Stomach (tissue), 9 donors: Measurements from ENCODE around the gene BRAP. TPM values are rescaled to one million over a fixed set of nuclear protein-coding genes. Genes with fewer than 3 reads are reported as not detected.

ENCODE experiments used
- DNase-seq, 2 donors: peaks; one replicate each; pipeline versions ENCODE4 v3.0.0 to v3.0.0-alpha.2; 2013 to 2019
- H3K27ac ChIP-seq, 5 donors: fragments of 200-600 bp in 4 of 5; sonication (generic) in 4 of 5; one replicate each; pipeline ENCODE4 v1.5.1; 2013 to 2019; ENCODE audit warnings: mild to moderate bottlenecking in 1 of 5, moderate library complexity in 1 of 5
- H3K27me3 ChIP-seq, 3 donors: fragments of 200-600 bp; sonication (generic); one replicate each; pipeline ENCODE4 v1.5.1; 2017 to 2019; ENCODE audit warnings: mixed run types in 1 of 3
- H3K36me3 ChIP-seq, 4 donors: fragments of 200-600 bp; sonication (generic); 1 replicate in 3 of 4; 2 replicates in 1 of 4; pipeline ENCODE4 v1.5.1; 2016 to 2019
- H3K4me1 ChIP-seq, 4 donors: fragments of 200-600 bp; sonication (generic); one replicate each; pipeline ENCODE4 v1.5.1; 2016 to 2019
- H3K4me3 ChIP-seq, 4 donors: fragments of 200-600 bp; sonication (generic) in 3 of 4; one replicate each; pipeline ENCODE4 v1.5.1; 2016 to 2019; ENCODE audit warnings: mild to moderate bottlenecking in 1 of 4
- H3K9me3 ChIP-seq, 4 donors: fragments of 200-600 bp; sonication (generic); one replicate each; pipeline ENCODE4 v1.5.1; 2016 to 2019
- CTCF ChIP-seq, 7 experiments: fragments of 450-650 bp in 4 of 7; fragments of 200-600 bp in 3 of 7; sonication (generic) in 3 of 7; IDR thresholded peaks; one replicate each; pipeline ENCODE4 v1.5.1; 2016 to 2019; ENCODE audit warnings: antibody characterized with exemption in 7 of 7, control low read depth in 2 of 7, mild to moderate bottlenecking in 1 of 7
- EP300 ChIP-seq: sonication (generic); formaldehyde crosslinking; IDR thresholded peaks from one replicate; pipeline ENCODE4 v1.6.1; 2017; ENCODE audit warnings: antibody characterized with exemption
- POLR2A ChIP-seq, 4 donors: fragments of 450-650 bp; IDR thresholded peaks; one replicate each; pipeline ENCODE4 v1.6.1; 2016; ENCODE audit warnings: antibody characterized with exemption in 4 of 4, control low read depth in 2 of 4, mild to moderate bottlenecking in 1 of 4, moderate library complexity in 1 of 4
- POLR2AphosphoS5 ChIP-seq, 3 donors: sonication (generic); formaldehyde crosslinking; IDR thresholded peaks; one replicate each; pipeline ENCODE4 v1.6.1; 2016; ENCODE audit warnings: antibody characterized with exemption in 3 of 3
- WGBS, 5 donors: extraction: QIAGEN DNeasy Blood & Tissue Kit in 3 of 5; methylation state at CpG; one replicate each; pipeline versions ENCODE4 v1.1.5 to v1.1.7; 2013 to 2018; 5-methylcytosine and 5-hydroxymethylcytosine counted together
- intact Hi-C: fragments of 100-400 bp; cut with DNase I; formaldehyde crosslinking; loops from one replicate; pipeline ENCODE4 v1.15.1; 2023; ENCODE audit warnings: low total_unique reads
- polyA plus RNA-seq, 3 donors: library from polyadenylated mRNA; stranded (reverse); fragments of 200-250 nt; gene quantifications; one replicate each; pipeline ENCODE4 v1.2.3, GENCODE V29; 2013
- total RNA-seq, 5 donors: library from RNA; depleted of rRNA; stranded (reverse); fragments of >200 nt; gene quantifications; one replicate each; pipeline versions ENCODE4 v1.1.0 to v1.2.3, GENCODE V29; 2014 to 2016
- donor health status: healthy with polysubstance abuse.
- donor health status: Bipolar disorder and iron deficiency.
- donor health status: healthy.

The BRAP gene
- total and polyA plus RNA-seq, 8 donors: 5.6 to 43.2 (median 16.6) TPM

DNA sequence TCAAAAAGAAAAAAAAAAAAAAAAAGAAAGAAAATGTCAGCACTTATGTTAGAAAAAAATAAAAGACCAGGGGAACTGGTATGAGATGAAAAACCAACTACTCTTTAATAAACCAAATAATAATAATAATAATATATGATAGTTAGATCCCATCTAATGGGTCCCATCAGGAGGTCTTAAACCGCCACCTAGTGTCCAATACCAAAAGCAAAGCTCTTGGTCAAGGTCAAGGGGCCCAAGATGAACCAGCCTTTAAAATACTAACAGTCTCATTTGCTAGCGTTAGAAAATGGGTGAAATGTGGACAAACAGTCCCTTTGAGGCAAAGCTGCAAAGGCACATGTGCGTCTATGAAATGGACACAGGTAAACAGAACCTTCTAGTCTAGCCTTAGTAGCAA is 12.3 kb downstream of the BRAP start:
- Histone ChIP-seq H3K27me3 (no peaks in the 10 kb centered on the region), H3K36me3 (peaks cover 55 to 100% (median 98%) of the 10 kb centered on the region in 4 donors), H3K27ac (peak overlapping the region in 2 of 5 donors; percentile 23 to 54), H3K9me3 (no peaks in the 10 kb centered on the region), H3K4me1 (peaks cover 0 to 9% (median 0%) of the 10 kb centered on the region in 4 donors), H3K4me3 (no peak overlapping the region)
- peak in 1 of 2 donors; percentile 39 for DNase-seq
- TF ChIP-seq POLR2A (IDR thresholded peaks at IDR 0.05) (no peak), CTCF (IDR thresholded peaks at IDR 0.05) (peak in 2 of 7 experiments; percentile 11 to 29)
- WGBS, 5 donors: 84 to 91% (median 88%) methylated on average over 3 of the region's 3 CpGs
- intact Hi-C loops: no loop called here

- TF ChIP-seq POLR2A (IDR thresholded peaks at IDR 0.05) (no peak), EP300 (no peak), CTCF (IDR thresholded peaks at IDR 0.05) (no peak), POLR2AphosphoS5 (IDR thresholded peaks at IDR 0.05) (no peak)
- H3K27ac ChIP-seq: no peak overlapping the region
- WGBS, 5 donors: 74 to 84% (median 75%) methylated on average over 10 of the region's 10 CpGs
- no peaks in the 10 kb centered on the region for H3K27me3 ChIP-seq
- DNase-seq: peak in 1 of 2 donors; percentile 3
- H3K9me3 ChIP-seq: no peaks in the 10 kb centered on the region
- intact Hi-C loops: no loop called here
- no peak overlapping the region for H3K4me3 ChIP-seq
- H3K4me1 ChIP-seq: peaks cover 0 to 9% (median 0%) of the 10 kb centered on the region in 4 donors
- H3K36me3 ChIP-seq: peaks cover 50 to 100% (median 97%) of the 10 kb centered on the region in 4 donors
These were observed 12.9 kb downstream of the BRAP start for GRCh38 chr12:111672822-111673381.

DNA sequence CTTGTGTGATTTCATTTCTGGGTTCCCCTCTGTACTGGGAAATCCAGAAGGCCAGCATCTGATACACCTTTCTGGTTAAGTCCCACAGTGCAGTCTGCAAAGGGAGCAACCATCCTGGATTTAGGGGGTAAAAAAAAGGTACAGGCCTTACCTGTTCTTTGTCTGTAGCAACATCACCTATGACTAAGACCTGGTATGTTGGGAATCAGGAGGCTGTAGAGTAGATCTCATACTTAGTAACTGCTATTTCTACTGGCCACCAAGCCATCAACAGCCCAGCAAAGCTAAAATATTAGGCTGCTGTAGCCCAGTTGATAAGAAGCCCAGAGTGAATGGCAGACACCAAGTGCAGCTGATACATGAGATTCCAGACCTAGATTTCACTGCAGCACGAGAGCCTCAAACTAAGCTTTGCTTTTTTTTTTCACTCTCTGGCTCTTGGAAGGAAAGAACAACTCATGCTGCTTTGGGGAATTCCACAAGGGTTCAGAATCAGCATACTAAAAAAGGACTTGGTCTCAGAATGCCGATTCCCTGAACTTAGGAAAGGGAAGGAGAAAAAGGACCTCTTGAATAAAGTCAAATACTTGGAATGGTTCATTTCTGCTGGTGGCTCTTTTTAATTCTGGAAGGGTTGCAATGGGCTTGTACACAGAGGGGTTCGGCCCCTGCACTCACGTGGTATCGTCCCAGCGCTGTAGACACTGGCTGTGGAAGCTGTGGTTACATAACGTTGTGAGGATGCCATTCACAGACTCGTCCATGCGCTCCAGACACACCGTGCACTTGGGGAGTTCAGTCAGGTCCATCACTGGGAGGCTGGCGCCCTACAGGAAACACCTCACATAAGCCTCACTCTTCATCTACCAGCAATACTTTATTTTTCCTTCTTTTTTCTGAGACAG is 20.5 kb downstream of the BRAP start:
- DNase-seq: no peak
- WGBS, 5 donors: 76 to 90% (median 85%) methylated on average over 10 to 11 of the region's 11 CpGs
- H3K36me3 ChIP-seq: peaks cover 22 to 100% (median 96%) of the 10 kb centered on the region in 4 donors
- peak overlapping the region in 1 of 5 donors; percentile 32 for H3K27ac ChIP-seq
- intact Hi-C loops: no loop called here
- peaks cover 0 to 6% (median 0%) of the 10 kb centered on the region in 4 donors for H3K4me1 ChIP-seq
- TF ChIP-seq CTCF (IDR thresholded peaks at IDR 0.05) (no peak), EP300 (no peak), POLR2A (IDR thresholded peaks at IDR 0.05) (no peak), POLR2AphosphoS5 (IDR thresholded peaks at IDR 0.05) (no peak)
- no peak overlapping the region for H3K4me3 ChIP-seq
- no peaks in the 10 kb centered on the region for H3K27me3 ChIP-seq
- H3K9me3 ChIP-seq: no peaks in the 10 kb centered on the region

DNA sequence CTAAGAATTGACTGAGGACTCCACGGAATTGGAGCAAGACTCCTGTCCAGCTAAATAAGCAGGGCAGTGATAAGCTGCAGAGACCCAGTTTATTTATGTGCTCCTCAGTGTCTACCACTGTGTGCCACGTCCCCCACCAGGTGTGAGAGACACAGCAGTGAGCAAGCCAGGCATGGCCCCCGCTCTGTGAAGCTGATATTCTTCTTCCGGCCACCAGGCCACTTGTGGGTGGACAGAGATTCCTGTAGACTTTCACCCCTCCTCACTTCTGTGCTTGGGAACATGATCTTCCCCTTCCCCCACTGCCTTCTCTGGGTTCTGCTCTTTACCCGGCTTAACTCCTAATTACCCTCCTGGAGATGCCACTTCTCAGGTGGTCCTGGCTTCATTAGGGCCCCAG is 21.3 kb downstream of the BRAP start:
- 84 to 91% (median 87%) methylated on average over 5 of the region's 5 CpGs for WGBS, 5 donors
- no peak for DNase-seq
- intact Hi-C loops: no loop called here
- no peaks in the 10 kb centered on the region for H3K9me3 ChIP-seq
- peaks cover 0 to 6% (median 0%) of the 10 kb centered on the region in 4 donors for H3K4me1 ChIP-seq
- TF ChIP-seq POLR2A (IDR thresholded peaks at IDR 0.05): no peak
- TF ChIP-seq EP300: no peak
- TF ChIP-seq CTCF (IDR thresholded peaks at IDR 0.05): no peak
- TF ChIP-seq POLR2AphosphoS5 (IDR thresholded peaks at IDR 0.05): no peak
- H3K36me3 ChIP-seq: peaks cover 23 to 100% (median 96%) of the 10 kb centered on the region in 4 donors
- no peak overlapping the region for H3K27ac ChIP-seq
- no peak overlapping the region for H3K4me3 ChIP-seq
- H3K27me3 ChIP-seq: no peaks in the 10 kb centered on the region
